Measurements from ENCODE around the gene RASIP1. TPM values are rescaled to one million over a fixed set of nuclear protein-coding genes. Genes with fewer than 3 reads are reported as not detected.

The RASIP1 gene
- polyA plus RNA-seq, 6 donors from 2014 or later = 0.48 TPM; not detected in 5

- DNase-seq = no peak
- Mint-ChIP-seq H3K36me3 (no peaks in the 10 kb centered on the region), H3K27me3 (peaks cover 0 to 22% (median 9%) of the 10 kb centered on the region in 3 donors), H3K4me1 (peaks cover 8 to 19% (median 16%) of the 10 kb centered on the region in 3 donors), H3K9me3 (peaks cover 0 to 5% (median 0%) of the 10 kb centered on the region in 7 donors), H3K27ac (peak overlapping the region in 2 of 6 donors; percentile 2 to 15), H3K4me3 (peak overlapping the region in 6 of 8 donors; percentile 6 to 73 (median 65))
- no peak for ATAC-seq (ENCODE audit: low read depth in 2 of 2)
Observed at GRCh38 chr19:48737360-48737998, 2.9 kb downstream of the RASIP1 start.

- Mint-ChIP-seq H3K4me3 (peak overlapping the region in 1 of 8 donors; percentile 45), H3K27me3 (peaks cover 4 to 6% (median 5%) of the 10 kb centered on the region in 3 donors), H3K9me3 (peaks cover 0 to 9% (median 0%) of the 10 kb centered on the region in 7 donors), H3K4me1 (peaks cover 4 to 10% (median 5%) of the 10 kb centered on the region in 3 donors), H3K27ac (no peak overlapping the region), H3K36me3 (no peaks in the 10 kb centered on the region)
- ATAC-seq (ENCODE audit: low read depth in 2 of 2) (no peak), DNase-seq (no peak)
Observed at GRCh38 chr19:48735031-48735615, 5.3 kb downstream of the RASIP1 start.

- no peak for DNase-seq
Observed at GRCh38 chr19:48734625-48735024, 5.8 kb downstream of the RASIP1 start.

GRCh38 chr19:48731452-48731851 lies 9.0 kb downstream of the RASIP1 start:
- DNase-seq = no peak
- Mint-ChIP-seq H3K4me3 (no peak overlapping the region), H3K36me3 (peaks cover 4 to 5% of the 10 kb centered on the region in 2 donors), H3K9me3 (peaks cover 3 to 16% (median 8%) of the 10 kb centered on the region in 7 donors), H3K4me1 (peaks cover 4 to 9% (median 7%) of the 10 kb centered on the region in 3 donors), H3K27ac (peak overlapping the region in 1 of 6 donors; percentile 77), H3K27me3 (peaks cover 0 to 6% (median 4%) of the 10 kb centered on the region in 3 donors)
- ATAC-seq (ENCODE audit: low read depth in 2 of 2) = no peak

More at GRCh38 chr19:48734625-48735024, 5.8 kb downstream of the RASIP1 start:
- Mint-ChIP-seq H3K4me3 (peak overlapping the region in 2 of 8 donors; percentile 36 to 45), H3K27me3 (peaks cover 0 to 6% (median 4%) of the 10 kb centered on the region in 3 donors), H3K9me3 (peaks cover 0 to 9% (median 0%) of the 10 kb centered on the region in 7 donors), H3K36me3 (no peaks in the 10 kb centered on the region), H3K27ac (no peak overlapping the region), H3K4me1 (peaks cover 4 to 6% (median 5%) of the 10 kb centered on the region in 3 donors)
- ATAC-seq (ENCODE audit: low read depth in 2 of 2) = no peak

- no peak for ATAC-seq (ENCODE audit: low read depth in 2 of 2)
- no peak for DNase-seq
- peaks cover 18 to 26% (median 24%) of the 10 kb centered on the region in 3 donors for H3K4me1 Mint-ChIP-seq
- H3K27ac Mint-ChIP-seq = no peak overlapping the region
- no peak overlapping the region for H3K4me3 Mint-ChIP-seq
- peaks cover 0 to 6% (median 4%) of the 10 kb centered on the region in 3 donors for H3K27me3 Mint-ChIP-seq
- peaks cover 12 to 26% (median 19%) of the 10 kb centered on the region in 7 donors for H3K9me3 Mint-ChIP-seq
- peaks cover 13 to 20% of the 10 kb centered on the region in 2 donors for H3K36me3 Mint-ChIP-seq
Observed at GRCh38 chr19:48728911-48729664, 11.3 kb downstream of the RASIP1 start.

- H3K4me3 Mint-ChIP-seq = peak overlapping the region in 4 of 8 donors; percentile 2 to 43 (median 27)
Observed at GRCh38 chr19:48726556-48726955, 13.9 kb downstream of the RASIP1 start.

GRCh38 chr19:48724796-48725753 lies 15.3 kb downstream of the RASIP1 start:
- Mint-ChIP-seq H3K36me3 (peaks cover 13 to 20% of the 10 kb centered on the region in 2 donors), H3K4me3 (peak overlapping the region; percentile 20 to 77 (median 38)), H3K27me3 (no peaks in the 10 kb centered on the region), H3K27ac (peak overlapping the region; percentile 35 to 93 (median 76)), H3K4me1 (peaks cover 30 to 38% (median 37%) of the 10 kb centered on the region in 3 donors), H3K9me3 (peaks cover 12 to 26% (median 19%) of the 10 kb centered on the region in 7 donors)
- ATAC-seq (ENCODE audit: low read depth in 2 of 2) (peak; percentile 62 to 66), DNase-seq (peak; percentile 74)

More at GRCh38 chr19:48726556-48726955, 13.9 kb downstream of the RASIP1 start:
- peaks cover 20 to 26% (median 24%) of the 10 kb centered on the region in 3 donors for H3K4me1 Mint-ChIP-seq
- peak; percentile 70 to 79 for ATAC-seq (ENCODE audit: low read depth in 2 of 2)
- peaks cover 0 to 5% (median 0%) of the 10 kb centered on the region in 3 donors for H3K27me3 Mint-ChIP-seq
- H3K36me3 Mint-ChIP-seq = peaks cover 13 to 20% of the 10 kb centered on the region in 2 donors
- peaks cover 12 to 26% (median 19%) of the 10 kb centered on the region in 7 donors for H3K9me3 Mint-ChIP-seq
- H3K27ac Mint-ChIP-seq = peak overlapping the region; percentile 59 to 97 (median 82)
- peak; percentile 37 for DNase-seq

GRCh38 chr19:48722196-48722708 lies 18.2 kb downstream of the RASIP1 start:
- ATAC-seq (ENCODE audit: low read depth in 2 of 2) (no peak), DNase-seq (no peak)
- peaks cover 30 to 42% (median 38%) of the 10 kb centered on the region in 3 donors for H3K4me1 Mint-ChIP-seq
- peaks cover 12 to 19% (median 18%) of the 10 kb centered on the region in 7 donors for H3K9me3 Mint-ChIP-seq
- H3K36me3 Mint-ChIP-seq = peaks cover 13 to 20% of the 10 kb centered on the region in 2 donors
- no peaks in the 10 kb centered on the region for H3K27me3 Mint-ChIP-seq
- H3K27ac Mint-ChIP-seq = peak overlapping the region in 1 of 6 donors; percentile 33
- H3K4me3 Mint-ChIP-seq = peak overlapping the region in 3 of 8 donors; percentile 12 to 63 (median 55)

GRCh38 chr19:48720613-48721296 lies 19.7 kb downstream of the RASIP1 start:
- Mint-ChIP-seq H3K36me3 (peaks cover 6 to 10% of the 10 kb centered on the region in 2 donors), H3K9me3 (peaks cover 6 to 10% (median 9%) of the 10 kb centered on the region in 7 donors), H3K4me3 (peak overlapping the region; percentile 85 to 99 (median 96)), H3K4me1 (peaks cover 23 to 33% (median 30%) of the 10 kb centered on the region in 3 donors), H3K27me3 (no peaks in the 10 kb centered on the region), H3K27ac (peak overlapping the region; percentile 86 to 99 (median 96))
- DNase-seq (peak; percentile 80), ATAC-seq (ENCODE audit: low read depth in 2 of 2) (peak; percentile 76 to 77)

- Mint-ChIP-seq H3K27ac (peak overlapping the region in 4 of 6 donors; percentile 86 to 99 (median 96)), H3K4me3 (peak overlapping the region; percentile 85 to 99 (median 96)), H3K4me1 (peaks cover 19 to 30% (median 25%) of the 10 kb centered on the region in 3 donors), H3K27me3 (no peaks in the 10 kb centered on the region), H3K36me3 (peaks cover 4 to 8% of the 10 kb centered on the region in 2 donors), H3K9me3 (peaks cover 5 to 6% (median 6%) of the 10 kb centered on the region in 7 donors)
- no peak for DNase-seq
- peak; percentile 0 for ATAC-seq (ENCODE audit: low read depth in 2 of 2)
Observed at GRCh38 chr19:48720251-48720612, 20.2 kb downstream of the RASIP1 start.

- H3K36me3 Mint-ChIP-seq = peaks cover 0 to under 1% of the 10 kb centered on the region in 2 donors
- no peaks in the 10 kb centered on the region for H3K27me3 Mint-ChIP-seq
- H3K4me3 Mint-ChIP-seq = peak within 1 kb of the TSS; percentile 85 to 99 (median 96)
- DNase-seq (no peak), ATAC-seq (ENCODE audit: low read depth in 2 of 2) (no peak)
- H3K27ac Mint-ChIP-seq = peak within 1 kb of the TSS; percentile 86 to 99 (median 96)
- peaks cover 17 to 29% (median 25%) of the 10 kb centered on the region in 3 donors for H3K4me1 Mint-ChIP-seq
- H3K9me3 Mint-ChIP-seq = no peaks in the 10 kb centered on the region
Observed at GRCh38 chr19:48719263-48720171, 20.9 kb downstream of the RASIP1 start, which contains the start of gene MAMSTR. MAMSTR (minus strand) TSS chr19:48719725; CDS start chr19:48719031, 694 bp downstream.
